HEK293T (cell line): ENCODE results near the gene GABPB1.

Experiments
- ARNT ChIP-seq: fragments of 450-650 bp; IDR thresholded peaks from 2 replicates; pipeline ENCODE4 v1.6.1; 2017; ENCODE audit warnings: mild to moderate bottlenecking
- BHLHE40 ChIP-seq: fragments of 450-650 bp; IDR thresholded peaks from 2 replicates; pipeline ENCODE4 v1.6.1; 2016; ENCODE audit warnings: mild to moderate bottlenecking, moderate library complexity, borderline replicate concordance
- CTBP1 ChIP-seq: fragments of 450-650 bp; IDR thresholded peaks from 2 replicates; pipeline ENCODE4 v1.6.1; 2016; ENCODE audit warnings: borderline replicate concordance
- ELF4 ChIP-seq: fragments of 450-650 bp; IDR thresholded peaks from 2 replicates; pipeline ENCODE4 v1.6.1; 2017; ENCODE audit warnings: antibody characterized with exemption
- FOXA1 ChIP-seq: fragments of 450-650 bp; IDR thresholded peaks from 2 replicates; pipeline ENCODE4 v1.6.1; 2016; ENCODE audit warnings: mild to moderate bottlenecking
- FOXK2 ChIP-seq: fragments of 450-650 bp; IDR thresholded peaks from 2 replicates; pipeline ENCODE4 v1.6.1; 2016; ENCODE audit warnings: mild to moderate bottlenecking
- FOXM1 ChIP-seq: fragments of 450-650 bp; IDR thresholded peaks from 2 replicates; pipeline ENCODE4 v1.6.1; 2017; ENCODE audit warnings: mild to moderate bottlenecking, borderline replicate concordance
- HDGF ChIP-seq: fragments of 450-650 bp; IDR thresholded peaks from 2 replicates; pipeline ENCODE4 v1.6.1; 2017; ENCODE audit warnings: antibody characterized with exemption, borderline replicate concordance
- LEF1 ChIP-seq: fragments of 450-650 bp; IDR thresholded peaks from 2 replicates; pipeline ENCODE4 v1.6.1; 2017; ENCODE audit warnings: mild to moderate bottlenecking, borderline replicate concordance
- SP1 ChIP-seq: fragments of 450-650 bp; IDR thresholded peaks from 2 replicates; pipeline ENCODE4 v1.6.1; 2017
- SUZ12 ChIP-seq: fragments of 450-650 bp; IDR thresholded peaks from 2 replicates; pipeline ENCODE4 v1.6.1; 2016; ENCODE audit warnings: mild to moderate bottlenecking
- TARDBP ChIP-seq: fragments of 450-650 bp; IDR thresholded peaks from 2 replicates; pipeline ENCODE4 v1.6.1; 2016
- TF ChIP-seq, protein P1 (sequence below): fragments of 450-650 bp; IDR thresholded peaks from 2 replicates; pipeline ENCODE4 v1.6.1; 2016

- TF ChIP-seq SP1 (no peak), CTBP1 (no peak), LEF1 (no peak), ARNT (no peak), TARDBP (no peak), BHLHE40 (no peak), SUZ12 (no peak), FOXM1 (no peak), ELF4 (no peak), FOXA1 (no peak), HDGF (no peak), FOXK2 (no peak)
- TF ChIP-seq, protein P1, sequence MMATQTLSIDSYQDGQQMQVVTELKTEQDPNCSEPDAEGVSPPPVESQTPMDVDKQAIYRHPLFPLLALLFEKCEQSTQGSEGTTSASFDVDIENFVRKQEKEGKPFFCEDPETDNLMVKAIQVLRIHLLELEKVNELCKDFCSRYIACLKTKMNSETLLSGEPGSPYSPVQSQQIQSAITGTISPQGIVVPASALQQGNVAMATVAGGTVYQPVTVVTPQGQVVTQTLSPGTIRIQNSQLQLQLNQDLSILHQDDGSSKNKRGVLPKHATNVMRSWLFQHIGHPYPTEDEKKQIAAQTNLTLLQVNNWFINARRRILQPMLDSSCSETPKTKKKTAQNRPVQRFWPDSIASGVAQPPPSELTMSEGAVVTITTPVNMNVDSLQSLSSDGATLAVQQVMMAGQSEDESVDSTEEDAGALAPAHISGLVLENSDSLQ: no peak
Observed at GRCh38 chr15:50339717-50340116, 15.3 kb downstream of the GABPB1 start.
